ENCODE measurements around the gene COQ9.

GRCh38 chr16:57424583-57424982 lies 22.7 kb upstream of the COQ9 start:
- no peak for TF ChIP-seq CTCF (IDR thresholded peaks at IDR 0.05; ENCODE audit: low read depth, low read length)
- no peak for TF ChIP-seq POLR2A (IDR thresholded peaks at IDR 0.05; ENCODE audit: extremely low read depth, insufficient read length)
- TF ChIP-seq MYC (IDR thresholded peaks at IDR 0.05; ENCODE audit: low read depth, low read length), result no peak
